ENCODE measurements around the gene SLC8A1.

Gene SLC8A1

DNA sequence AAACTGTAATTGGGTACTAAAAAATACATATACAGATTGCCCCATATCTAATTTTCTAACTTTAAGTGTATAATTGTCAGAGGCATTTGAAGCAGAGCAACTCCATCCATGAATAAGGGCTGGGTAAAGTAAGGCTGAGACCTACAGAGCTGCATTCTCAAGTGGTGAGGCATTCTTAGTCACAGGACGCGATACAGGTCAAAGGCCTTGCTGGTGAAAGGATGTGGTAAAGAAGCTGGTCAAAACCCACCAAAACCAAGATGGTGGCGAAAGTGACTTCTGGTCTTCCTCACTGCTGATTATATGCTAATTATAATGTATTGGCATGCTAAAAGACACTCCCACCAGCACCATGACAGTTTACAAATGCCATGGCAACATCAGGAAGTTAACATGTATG lies 50.0 kb downstream of the SLC8A1 start:
- no peak overlapping the region for H3K4me3 ChIP-seq (ENCODE audit: low read depth, low read length)
- TF ChIP-seq, protein P1, sequence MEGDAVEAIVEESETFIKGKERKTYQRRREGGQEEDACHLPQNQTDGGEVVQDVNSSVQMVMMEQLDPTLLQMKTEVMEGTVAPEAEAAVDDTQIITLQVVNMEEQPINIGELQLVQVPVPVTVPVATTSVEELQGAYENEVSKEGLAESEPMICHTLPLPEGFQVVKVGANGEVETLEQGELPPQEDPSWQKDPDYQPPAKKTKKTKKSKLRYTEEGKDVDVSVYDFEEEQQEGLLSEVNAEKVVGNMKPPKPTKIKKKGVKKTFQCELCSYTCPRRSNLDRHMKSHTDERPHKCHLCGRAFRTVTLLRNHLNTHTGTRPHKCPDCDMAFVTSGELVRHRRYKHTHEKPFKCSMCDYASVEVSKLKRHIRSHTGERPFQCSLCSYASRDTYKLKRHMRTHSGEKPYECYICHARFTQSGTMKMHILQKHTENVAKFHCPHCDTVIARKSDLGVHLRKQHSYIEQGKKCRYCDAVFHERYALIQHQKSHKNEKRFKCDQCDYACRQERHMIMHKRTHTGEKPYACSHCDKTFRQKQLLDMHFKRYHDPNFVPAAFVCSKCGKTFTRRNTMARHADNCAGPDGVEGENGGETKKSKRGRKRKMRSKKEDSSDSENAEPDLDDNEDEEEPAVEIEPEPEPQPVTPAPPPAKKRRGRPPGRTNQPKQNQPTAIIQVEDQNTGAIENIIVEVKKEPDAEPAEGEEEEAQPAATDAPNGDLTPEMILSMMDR (IDR thresholded peaks at IDR 0.05; ENCODE audit: low read depth, low read length, missing control alignments), result no peak
- peak; percentile 45 for DNase-seq (ENCODE audit: low read depth)
- in situ Hi-C loops (cut with HindIII; ENCODE audit: low sequenced_read_pairs), result no loop called here

DNA sequence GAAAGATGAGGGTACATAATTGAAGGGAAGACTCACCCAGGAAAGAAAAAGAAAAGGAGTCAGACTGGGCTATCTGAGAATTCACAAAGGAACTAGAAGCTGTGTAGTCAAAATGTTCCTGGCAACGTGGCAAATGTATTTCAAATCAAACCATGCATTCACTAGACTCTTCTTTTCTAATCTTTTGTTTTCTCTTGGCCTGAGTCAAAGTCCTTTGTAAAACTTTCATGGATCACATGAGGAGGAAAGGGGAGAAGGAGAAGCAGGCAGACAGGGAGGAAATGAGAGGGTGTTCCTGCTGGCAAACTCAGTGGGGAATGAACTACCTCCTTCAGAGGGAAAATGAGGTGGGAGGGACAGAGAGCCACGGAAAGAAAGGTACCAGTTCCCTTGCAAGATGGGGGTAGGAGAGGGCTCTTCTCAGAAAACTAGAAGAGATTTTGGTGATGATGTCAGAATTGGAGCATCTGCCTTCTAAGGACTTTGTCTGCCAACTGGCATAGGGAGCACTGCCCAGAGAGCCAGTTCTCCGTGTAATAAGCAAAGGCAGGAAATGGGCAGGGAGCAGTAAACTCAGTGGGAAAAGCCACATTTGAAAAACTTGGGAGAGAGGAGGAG lies 51.4 kb downstream of the SLC8A1 start:
- DNase-seq (ENCODE audit: low read depth), result no peak
- no peak overlapping the region for H3K4me3 ChIP-seq (ENCODE audit: low read depth, low read length)
- TF ChIP-seq, protein P1 (IDR thresholded peaks at IDR 0.05; ENCODE audit: low read depth, low read length, missing control alignments), result no peak
- in situ Hi-C loops (cut with HindIII; ENCODE audit: low sequenced_read_pairs), result no loop called here

DNA sequence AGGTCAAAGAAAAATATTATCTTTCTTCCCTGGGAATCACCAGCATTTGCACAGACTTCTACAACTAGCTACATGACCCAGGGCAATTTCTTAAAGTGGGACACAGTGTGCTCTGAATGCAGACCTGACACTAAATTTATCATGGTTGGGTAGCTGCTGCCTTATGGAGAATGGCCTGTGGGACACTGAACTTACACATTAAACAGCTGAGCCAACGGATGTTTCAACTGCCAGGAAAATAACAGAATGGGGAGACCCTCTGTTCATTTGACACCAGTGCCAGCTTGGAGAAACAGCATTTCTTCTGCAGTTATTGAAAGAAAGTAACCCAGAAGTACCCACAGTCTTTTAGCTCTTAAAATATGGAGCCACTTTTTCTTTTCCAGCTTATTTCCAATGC lies 54.1 kb downstream of the SLC8A1 start:
- no peak for DNase-seq (ENCODE audit: low read depth)
- TF ChIP-seq, protein P1 (IDR thresholded peaks at IDR 0.05; ENCODE audit: low read depth, low read length, missing control alignments), result no peak
- in situ Hi-C loops (cut with HindIII; ENCODE audit: low sequenced_read_pairs), result no loop called here
- no peak overlapping the region for H3K4me3 ChIP-seq (ENCODE audit: low read depth, low read length)

DNA sequence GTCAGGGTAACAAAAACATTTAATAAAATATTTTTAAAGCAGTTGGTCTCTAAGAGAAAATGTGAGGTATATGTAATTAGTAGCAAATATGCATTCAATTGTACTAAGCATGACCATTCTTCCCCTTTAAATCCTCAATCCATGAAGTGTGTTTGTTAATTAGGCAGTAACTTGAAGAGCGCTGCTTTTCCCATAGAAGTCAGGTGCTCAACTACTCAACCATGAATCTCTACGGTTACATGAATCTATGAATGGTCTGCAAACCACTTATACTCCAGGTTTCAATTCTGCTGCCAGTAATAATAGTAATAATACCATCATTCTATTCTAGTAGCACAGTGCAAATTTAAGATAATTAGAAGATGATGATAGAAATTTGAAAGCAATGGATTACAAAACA lies 55.8 kb downstream of the SLC8A1 start:
- TF ChIP-seq, protein P1 (IDR thresholded peaks at IDR 0.05; ENCODE audit: low read depth, low read length, missing control alignments), result no peak
- H3K4me3 ChIP-seq (ENCODE audit: low read depth, low read length), result no peak overlapping the region
- DNase-seq (ENCODE audit: low read depth), result no peak
- in situ Hi-C loops (cut with HindIII; ENCODE audit: low sequenced_read_pairs), result no loop called here

DNA sequence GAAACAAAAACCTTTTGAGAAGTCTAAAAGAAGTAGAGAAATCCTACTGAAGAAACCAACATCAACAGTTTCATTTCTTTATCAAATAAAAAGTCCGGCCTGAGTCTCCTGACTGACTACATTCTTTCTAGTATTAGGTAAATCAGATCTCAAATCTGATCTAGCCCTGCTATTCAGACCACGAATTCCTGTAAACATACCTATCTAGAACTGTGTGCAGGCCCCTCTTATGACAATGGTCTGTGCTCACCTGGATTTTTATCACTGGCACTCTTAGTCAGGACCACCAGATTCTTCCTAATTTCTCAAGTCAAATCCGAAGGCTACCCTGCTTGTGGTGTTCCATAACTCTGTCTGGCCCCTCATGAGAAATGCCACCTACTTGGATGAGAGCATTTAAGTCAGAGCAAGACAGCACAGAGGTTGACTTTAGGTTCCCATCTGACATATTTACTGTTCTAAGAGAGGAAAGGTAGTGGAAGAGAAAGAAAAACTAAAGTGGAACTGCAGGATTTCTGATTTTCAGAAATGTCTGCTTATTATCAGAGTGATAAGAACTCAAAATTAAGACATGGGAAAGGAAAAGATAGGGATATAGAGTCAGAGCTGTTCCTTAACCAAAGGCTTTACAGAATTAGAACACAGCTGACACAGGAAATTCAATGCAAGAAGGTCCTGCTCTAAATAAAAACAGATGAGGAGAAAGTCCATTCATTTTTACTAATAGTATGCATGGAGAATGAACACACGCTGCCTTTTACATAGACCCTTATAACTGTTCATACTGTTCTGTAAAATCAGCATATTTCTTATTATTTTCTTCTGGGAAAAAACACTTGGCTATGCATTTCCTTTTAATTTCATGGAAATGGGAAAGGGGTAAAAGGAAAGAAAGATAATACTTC lies 56.5 kb downstream of the SLC8A1 start:
- TF ChIP-seq, protein P1 (IDR thresholded peaks at IDR 0.05; ENCODE audit: low read depth, low read length, missing control alignments), result no peak
- in situ Hi-C loops (cut with HindIII; ENCODE audit: low sequenced_read_pairs), result no loop called here
- H3K4me3 ChIP-seq (ENCODE audit: low read depth, low read length), result no peak overlapping the region
- no peak for DNase-seq (ENCODE audit: low read depth)

DNA sequence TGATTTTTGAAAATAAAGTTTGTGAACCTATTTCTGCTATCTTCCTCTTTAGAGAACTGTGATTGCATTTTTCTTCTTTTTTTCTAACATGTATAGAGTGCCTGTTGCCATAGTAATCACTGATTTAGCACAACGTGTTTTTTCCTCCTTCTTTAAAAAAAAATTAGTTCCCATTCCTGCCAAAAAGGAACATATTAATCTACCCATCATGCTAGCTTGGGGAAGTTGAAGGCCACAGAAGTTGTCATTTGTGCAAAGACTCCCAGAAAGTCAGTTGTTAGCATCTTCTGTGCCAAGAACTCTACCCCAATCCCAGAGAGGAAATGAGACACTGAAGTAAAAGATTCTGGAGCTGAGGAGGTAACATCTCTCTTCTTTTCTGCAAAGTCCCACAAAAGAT lies 57.3 kb downstream of the SLC8A1 start:
- H3K4me3 ChIP-seq (ENCODE audit: low read depth, low read length), result no peak overlapping the region
- TF ChIP-seq, protein P1 (IDR thresholded peaks at IDR 0.05; ENCODE audit: low read depth, low read length, missing control alignments), result no peak
- no peak for DNase-seq (ENCODE audit: low read depth)
- in situ Hi-C loops (cut with HindIII; ENCODE audit: low sequenced_read_pairs), result no loop called here

Data from astrocyte of the cerebellum (primary cell).